Stimulated activated CD4-positive, alpha-beta T cell treated with anti-CD3 and anti-CD28 coated beads, TNF-alpha, amount 100 ng/mL, for 1 hour (primary cell): ENCODE results near the gene IDH1.
"Not testable (repeated sequence)": the region's sequence is repeated elsewhere in the genome, so short reads cannot be mapped to it uniquely, and the experiment has no call there.

Experiments
- DNase-seq, 3 donors: peaks; one replicate each; pipeline ENCODE4 v3.0.0-alpha.2; 2020; ENCODE audit warnings: low read depth in 3 of 3, low spot score in 1 of 3

The IDH1 gene

GRCh38 chr2:208256849-208257813, 2.3 kb upstream of the IDH1 start:
- DNase-seq = not testable (repeated sequence)

- no peak for DNase-seq
Measured at GRCh38 chr2:208256192-208256782, 1.4 kb upstream of the IDH1 start.

GRCh38 chr2:208255557-208256106, 761 bp upstream of the IDH1 start:
- no peak for DNase-seq

- DNase-seq = peak; percentile 43 to 68 (median 52)
Measured at GRCh38 chr2:208254118-208254870, 577 bp downstream of the IDH1 start.

- no peak for DNase-seq
Measured at GRCh38 chr2:208253600-208254117, 1.2 kb downstream of the IDH1 start.

GRCh38 chr2:208252716-208253492, 2.0 kb downstream of the IDH1 start:
- DNase-seq = no peak

GRCh38 chr2:208251098-208251497, 3.8 kb downstream of the IDH1 start:
- DNase-seq = no peak

- no peak for DNase-seq
Measured at GRCh38 chr2:208250388-208250787, 4.5 kb downstream of the IDH1 start.

- no peak for DNase-seq
Measured at GRCh38 chr2:208249296-208249695, 5.6 kb downstream of the IDH1 start.

GRCh38 chr2:208248601-208249000, 6.3 kb downstream of the IDH1 start:
- no peak for DNase-seq

- DNase-seq = no peak
Measured at GRCh38 chr2:208245746-208246145, 9.1 kb downstream of the IDH1 start.

- no peak for DNase-seq
Measured at GRCh38 chr2:208244422-208244821, 10.4 kb downstream of the IDH1 start.

GRCh38 chr2:208240619-208241209, 14.2 kb downstream of the IDH1 start:
- DNase-seq = no peak

GRCh38 chr2:208239770-208240493, 14.9 kb downstream of the IDH1 start:
- DNase-seq = no peak

- DNase-seq = no peak
Measured at GRCh38 chr2:208235860-208236259, 19.0 kb downstream of the IDH1 start.

- no peak for DNase-seq
Measured at GRCh38 chr2:208234786-208235185, 20.1 kb downstream of the IDH1 start.

GRCh38 chr2:208228476-208228875, 26.4 kb downstream of the IDH1 start:
- no peak for DNase-seq

- no peak for DNase-seq
Measured at GRCh38 chr2:208227581-208228232, 27.2 kb downstream of the IDH1 start.

GRCh38 chr2:208224802-208225201, 30.1 kb downstream of the IDH1 start:
- DNase-seq = no peak
